ENCODE data around the gene FURIN. TPM values are rescaled to one million over a fixed set of nuclear protein-coding genes. Genes with fewer than 3 reads are reported as not detected.

The FURIN gene
- total and polyA plus RNA-seq, 2 of the 8 experiments (the other 6 are each of a cell fraction or from before 2014, with no cell fraction given), result 15.8 to 32.1 TPM

- no peaks in the 10 kb centered on the region for H3K79me1 ChIP-seq (ENCODE audit: low read depth, low read length)
- no peak overlapping the region for H2BK20ac ChIP-seq (ENCODE audit: low read length)
- CTCF ChIA-PET (ENCODE audit: partially characterized antibody), result interaction anchor here (0.8 to 13.3 kb wide), 13 partner anchors 9 to 258 kb away, joined by 3 to 187 read pairs (median 4); partner anchors contain the start of genes FES, HDDC3 and UNC45A
- H3K4ac ChIP-seq (replicated peaks; ENCODE audit: insufficient read length, low read depth, low read length), result no peak overlapping the region
- no peak overlapping the region for H4K91ac ChIP-seq (replicated peaks; ENCODE audit: insufficient read length, low read length)
- no peak overlapping the region for H3K27ac ChIP-seq (ENCODE audit: low read depth, low read length)
- H2BK15ac ChIP-seq (ENCODE audit: low read length), result no peak overlapping the region
- WGBS, 2 experiments (ENCODE audit: extremely low coverage in 1 of 2, insufficient coverage in 1 of 2, insufficient read length in 1 of 2, insufficient replicate concordance in 2 of 2, low coverage in 1 of 2, low lambda C conversion rate in 2 of 2, missing lambda C conversion rate in 1 of 2), result 95% methylated on average over 28 of the region's 28 CpGs; no CpG with 5 or more reads in 1 of the 2 experiments
- H3K9ac ChIP-seq (replicated peaks in 1 of 4; ENCODE audit: extremely low read depth in 1 of 4, low read depth in 3 of 4, low read length in 3 of 4), result no peak overlapping the region
- peaks cover 0 to 6% of the 10 kb centered on the region in 2 experiments for H4K20me1 ChIP-seq (replicated peaks in 1 of 2; ENCODE audit: control insufficient read depth in 1 of 2, insufficient read depth in 2 of 2, low read length in 2 of 2)
- no peaks in the 10 kb centered on the region for H3K9me3 ChIP-seq (ENCODE audit: insufficient read depth in 2 of 2, low read depth in 1 of 2, low read length in 1 of 2)
- H4K8ac ChIP-seq (ENCODE audit: extremely low read depth, insufficient read depth, low read length), result no peak overlapping the region; the same call in 1 of the 2 replicates
- no peak overlapping the region for H3K4me2 ChIP-seq (ENCODE audit: insufficient read depth in 1 of 2, low read depth in 2 of 2, low read length in 2 of 2)
- H2BK120ac ChIP-seq (replicated peaks; ENCODE audit: low read depth, low read length), result no peak overlapping the region
- FAIRE-seq, result no peak
- no peak for DNase-seq (ENCODE audit: low read depth in 1 of 2, low spot score in 2 of 2)
- no peak overlapping the region for H3K23ac ChIP-seq (ENCODE audit: insufficient read length)
- H3K27me3 ChIP-seq (replicated peaks in 1 of 4; ENCODE audit: control insufficient read depth in 3 of 4, extremely low read depth in 1 of 4, insufficient read depth in 3 of 4, low read length in 3 of 4), result peaks cover 0 to 16% (median 9%) of the 10 kb centered on the region in 4 experiments; a peak in 5 of 7 replicates
- no peak overlapping the region for H3K56ac ChIP-seq (replicated peaks; ENCODE audit: insufficient read length, low read depth, low read length)
- H3K36me3 ChIP-seq (ENCODE audit: control insufficient read depth in 2 of 4, insufficient read depth in 4 of 4, low read length in 3 of 4), result no peaks in the 10 kb centered on the region; a peak in 2 of 8 replicates
- H2BK12ac ChIP-seq (ENCODE audit: low read depth, low read length), result no peak overlapping the region
- H3K23me2 ChIP-seq (ENCODE audit: low read depth, low read length), result peaks cover 14% of the 10 kb centered on the region; the same call in 1 of the 2 replicates
- no peak overlapping the region for H4K5ac ChIP-seq (ENCODE audit: insufficient read length, low read depth, low read length)
- no peak overlapping the region for H2BK5ac ChIP-seq (ENCODE audit: low read depth, low read length)
- H2AK5ac ChIP-seq (ENCODE audit: low read depth, low read length), result no peak overlapping the region
- peaks cover 5 to 8% (median 7%) of the 10 kb centered on the region in 4 experiments; a peak in 6 of 7 replicates for H3K4me1 ChIP-seq (replicated peaks in 1 of 4; ENCODE audit: control insufficient read depth in 3 of 4, insufficient read depth in 4 of 4, low read length in 3 of 4)
- no peak overlapping the region for H3K18ac ChIP-seq (ENCODE audit: extremely low read depth, low read length)
- no peaks in the 10 kb centered on the region for H3K79me2 ChIP-seq (ENCODE audit: control insufficient read depth in 1 of 2, insufficient read depth in 2 of 2, low read length in 2 of 2)
- POLR2A ChIA-PET (ENCODE audit: partially characterized antibody), result interaction anchor here (0.8 to 1.1 kb wide), 2 partner anchors 13 to 18 kb away, joined by 3 to 4 read pairs; no protein-coding TSS in a partner anchor
- no peak overlapping the region for H2AFZ ChIP-seq (ENCODE audit: low read length)
- no peak overlapping the region for H3K14ac ChIP-seq (ENCODE audit: insufficient read length)
- no peak overlapping the region for H3K4me3 ChIP-seq (ENCODE audit: extremely low read depth in 1 of 4, insufficient read depth in 2 of 4, low read depth in 3 of 4, low read length in 4 of 4)
- no peak for TF ChIP-seq EGR1 (IDR thresholded peaks at IDR 0.05; ENCODE audit: borderline replicate concordance, low read depth, low read length)
- no peak for TF ChIP-seq E2F6 (IDR thresholded peaks at IDR 0.05)
- no peak for TF ChIP-seq ATF2 (IDR thresholded peaks at IDR 0.05; ENCODE audit: low read length)
- no peak for TF ChIP-seq TBP (IDR thresholded peaks at IDR 0.05; ENCODE audit: low read depth, low read length)
- TF ChIP-seq MAX (IDR thresholded peaks at IDR 0.05), result no peak
- TF ChIP-seq HDAC2 (IDR thresholded peaks at IDR 0.05; ENCODE audit: borderline replicate concordance in 1 of 2, low read depth in 2 of 2, low read length in 2 of 2), result no peak
- TF ChIP-seq POLR2AphosphoS5 (IDR thresholded peaks at IDR 0.05; ENCODE audit: low read depth, low read length), result no peak
- TF ChIP-seq CHD2 (IDR thresholded peaks at IDR 0.05; ENCODE audit: low read length), result no peak
Measured at GRCh38 chr15:90905306-90906180, 37.2 kb downstream of the FURIN start.

Data from H1 (cell line).